ENCODE data around the gene TULP1. TPM values are rescaled to one million over a fixed set of nuclear protein-coding genes. Genes with fewer than 3 reads are reported as not detected.

The TULP1 gene
- total and polyA plus RNA-seq, 2 of the 13 experiments (the other 11 are each of a cell fraction or from before 2014, with no cell fraction given): not detected

DNA sequence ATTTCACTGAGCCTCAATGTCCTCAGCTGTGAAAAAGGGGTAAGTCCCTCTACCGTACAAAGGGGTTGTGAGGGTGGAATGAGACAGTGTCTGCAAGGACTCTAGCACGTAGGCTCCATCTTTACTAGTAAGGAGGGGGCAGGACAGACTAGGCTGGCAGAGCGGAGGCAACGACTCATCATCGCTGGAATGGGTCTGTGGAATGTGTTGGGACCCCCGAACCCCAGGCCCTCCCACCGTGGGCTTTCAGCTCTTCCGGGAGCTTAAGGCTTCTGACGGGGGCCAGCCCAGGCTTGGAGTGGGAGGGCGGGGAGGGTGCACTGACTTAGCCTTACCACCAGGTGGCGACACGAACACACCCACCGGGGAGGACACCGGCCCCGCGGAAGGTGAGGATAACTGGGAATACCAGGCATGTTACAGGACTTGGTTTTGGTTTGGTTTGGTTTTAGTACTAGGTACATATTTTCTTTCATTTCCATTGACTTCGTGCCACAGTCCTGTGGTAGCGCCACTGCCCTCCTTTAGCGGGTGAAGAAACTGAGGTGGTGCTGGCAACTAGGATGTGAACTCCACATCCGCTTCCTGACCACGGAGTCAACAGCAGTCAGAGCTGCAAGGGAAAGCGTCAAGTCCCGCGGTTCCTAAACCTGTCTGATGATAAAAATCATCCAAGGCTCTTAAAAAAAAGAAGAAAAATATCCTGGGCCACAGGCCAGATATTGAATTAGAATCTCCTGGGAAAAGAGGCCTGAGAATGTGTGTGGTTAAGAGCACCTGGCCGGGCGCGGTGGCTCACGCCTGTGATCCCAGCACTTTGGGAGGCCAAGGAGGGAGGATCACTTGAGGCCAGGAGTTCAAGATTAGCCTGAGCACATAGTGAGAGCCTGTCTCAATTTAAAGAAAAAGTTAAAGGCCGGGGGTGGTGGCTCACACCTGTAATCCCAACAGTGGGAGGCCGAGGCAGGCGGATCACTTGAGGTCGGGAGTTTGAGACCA, 10.3 kb upstream of the TULP1 start (continued):
- TF ChIP-seq ZSCAN21 (CRISPR knock-in tag; IDR thresholded peaks at IDR 0.05; ENCODE audit: borderline replicate concordance) (no peak), SKI (IDR thresholded peaks at IDR 0.05; ENCODE audit: partially characterized antibody) (no peak), SMAD1 (CRISPR knock-in tag; IDR thresholded peaks at IDR 0.05; ENCODE audit: borderline replicate concordance, low read depth) (peak; percentile 36; the same call in 1 of the 2 replicates), REPIN1 (CRISPR knock-in tag; IDR thresholded peaks at IDR 0.05; ENCODE audit: borderline replicate concordance, low read depth) (peak; percentile 33; the same call in 1 of the 2 replicates), AFF4 (CRISPR knock-in tag; IDR thresholded peaks at IDR 0.05) (no peak), ZNF547 (CRISPR knock-in tag; IDR thresholded peaks at IDR 0.05) (no peak), ZNF569 (CRISPR knock-in tag; IDR thresholded peaks at IDR 0.05; ENCODE audit: borderline replicate concordance) (no peak), HMG20A (CRISPR knock-in tag; IDR thresholded peaks at IDR 0.05; ENCODE audit: borderline replicate concordance) (no peak), MAF1 (CRISPR knock-in tag; IDR thresholded peaks at IDR 0.05; ENCODE audit: borderline replicate concordance) (no peak), ZNF224 (CRISPR knock-in tag; IDR thresholded peaks at IDR 0.05) (no peak), FOXP1 (IDR thresholded peaks at IDR 0.05) (no peak), FOXP1 (CRISPR knock-in tag; IDR thresholded peaks at IDR 0.05) (no peak), FOXK2 (IDR thresholded peaks at IDR 0.05) (no peak)
- TF ChIP-seq, protein P1, sequence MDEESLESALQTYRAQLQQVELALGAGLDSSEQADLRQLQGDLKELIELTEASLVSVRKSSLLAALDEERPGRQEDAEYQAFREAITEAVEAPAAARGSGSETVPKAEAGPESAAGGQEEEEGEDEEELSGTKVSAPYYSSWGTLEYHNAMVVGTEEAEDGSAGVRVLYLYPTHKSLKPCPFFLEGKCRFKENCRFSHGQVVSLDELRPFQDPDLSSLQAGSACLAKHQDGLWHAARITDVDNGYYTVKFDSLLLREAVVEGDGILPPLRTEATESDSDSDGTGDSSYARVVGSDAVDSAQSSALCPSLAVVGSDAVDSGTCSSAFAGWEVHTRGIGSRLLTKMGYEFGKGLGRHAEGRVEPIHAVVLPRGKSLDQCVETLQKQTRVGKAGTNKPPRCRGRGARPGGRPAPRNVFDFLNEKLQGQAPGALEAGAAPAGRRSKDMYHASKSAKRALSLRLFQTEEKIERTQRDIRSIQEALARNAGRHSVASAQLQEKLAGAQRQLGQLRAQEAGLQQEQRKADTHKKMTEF (CRISPR knock-in tag; IDR thresholded peaks at IDR 0.05): 0 out of 2 replicates have a peak, but pooled peaks have one; percentile 30
- TF ChIP-seq, protein P2, sequence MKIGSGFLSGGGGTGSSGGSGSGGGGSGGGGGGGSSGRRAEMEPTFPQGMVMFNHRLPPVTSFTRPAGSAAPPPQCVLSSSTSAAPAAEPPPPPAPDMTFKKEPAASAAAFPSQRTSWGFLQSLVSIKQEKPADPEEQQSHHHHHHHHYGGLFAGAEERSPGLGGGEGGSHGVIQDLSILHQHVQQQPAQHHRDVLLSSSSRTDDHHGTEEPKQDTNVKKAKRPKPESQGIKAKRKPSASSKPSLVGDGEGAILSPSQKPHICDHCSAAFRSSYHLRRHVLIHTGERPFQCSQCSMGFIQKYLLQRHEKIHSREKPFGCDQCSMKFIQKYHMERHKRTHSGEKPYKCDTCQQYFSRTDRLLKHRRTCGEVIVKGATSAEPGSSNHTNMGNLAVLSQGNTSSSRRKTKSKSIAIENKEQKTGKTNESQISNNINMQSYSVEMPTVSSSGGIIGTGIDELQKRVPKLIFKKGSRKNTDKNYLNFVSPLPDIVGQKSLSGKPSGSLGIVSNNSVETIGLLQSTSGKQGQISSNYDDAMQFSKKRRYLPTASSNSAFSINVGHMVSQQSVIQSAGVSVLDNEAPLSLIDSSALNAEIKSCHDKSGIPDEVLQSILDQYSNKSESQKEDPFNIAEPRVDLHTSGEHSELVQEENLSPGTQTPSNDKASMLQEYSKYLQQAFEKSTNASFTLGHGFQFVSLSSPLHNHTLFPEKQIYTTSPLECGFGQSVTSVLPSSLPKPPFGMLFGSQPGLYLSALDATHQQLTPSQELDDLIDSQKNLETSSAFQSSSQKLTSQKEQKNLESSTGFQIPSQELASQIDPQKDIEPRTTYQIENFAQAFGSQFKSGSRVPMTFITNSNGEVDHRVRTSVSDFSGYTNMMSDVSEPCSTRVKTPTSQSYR (CRISPR knock-in tag; IDR thresholded peaks at IDR 0.05; ENCODE audit: borderline replicate concordance): no peak
- TF ChIP-seq, protein P3, sequence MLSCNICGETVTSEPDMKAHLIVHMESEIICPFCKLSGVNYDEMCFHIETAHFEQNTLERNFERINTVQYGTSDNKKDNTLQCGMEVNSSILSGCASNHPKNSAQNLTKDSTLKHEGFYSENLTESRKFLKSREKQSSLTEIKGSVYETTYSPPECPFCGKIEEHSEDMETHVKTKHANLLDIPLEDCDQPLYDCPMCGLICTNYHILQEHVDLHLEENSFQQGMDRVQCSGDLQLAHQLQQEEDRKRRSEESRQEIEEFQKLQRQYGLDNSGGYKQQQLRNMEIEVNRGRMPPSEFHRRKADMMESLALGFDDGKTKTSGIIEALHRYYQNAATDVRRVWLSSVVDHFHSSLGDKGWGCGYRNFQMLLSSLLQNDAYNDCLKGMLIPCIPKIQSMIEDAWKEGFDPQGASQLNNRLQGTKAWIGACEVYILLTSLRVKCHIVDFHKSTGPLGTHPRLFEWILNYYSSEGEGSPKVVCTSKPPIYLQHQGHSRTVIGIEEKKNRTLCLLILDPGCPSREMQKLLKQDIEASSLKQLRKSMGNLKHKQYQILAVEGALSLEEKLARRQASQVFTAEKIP (CRISPR knock-in tag; IDR thresholded peaks at IDR 0.05; ENCODE audit: borderline replicate concordance): no peak
- TF ChIP-seq, protein P4, sequence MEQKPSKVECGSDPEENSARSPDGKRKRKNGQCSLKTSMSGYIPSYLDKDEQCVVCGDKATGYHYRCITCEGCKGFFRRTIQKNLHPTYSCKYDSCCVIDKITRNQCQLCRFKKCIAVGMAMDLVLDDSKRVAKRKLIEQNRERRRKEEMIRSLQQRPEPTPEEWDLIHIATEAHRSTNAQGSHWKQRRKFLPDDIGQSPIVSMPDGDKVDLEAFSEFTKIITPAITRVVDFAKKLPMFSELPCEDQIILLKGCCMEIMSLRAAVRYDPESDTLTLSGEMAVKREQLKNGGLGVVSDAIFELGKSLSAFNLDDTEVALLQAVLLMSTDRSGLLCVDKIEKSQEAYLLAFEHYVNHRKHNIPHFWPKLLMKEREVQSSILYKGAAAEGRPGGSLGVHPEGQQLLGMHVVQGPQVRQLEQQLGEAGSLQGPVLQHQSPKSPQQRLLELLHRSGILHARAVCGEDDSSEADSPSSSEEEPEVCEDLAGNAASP (CRISPR knock-in tag; IDR thresholded peaks at IDR 0.05; ENCODE audit: borderline replicate concordance): peak; percentile 45; the same call in 1 of the 2 replicates
